GM12878 (cell line): ENCODE measurements around the gene HCN1. TPM values are rescaled to one million over a fixed set of nuclear protein-coding genes. Genes with fewer than 3 reads are reported as not detected.

Experiments used
- ATAC-seq: fragments of 200-7000 bp; cut with Tn5 transposase; 3 replicates; pipeline ENCODE4 v1.9.1; 2020; ENCODE audit warnings: mild to moderate bottlenecking, moderate library complexity
- BruUV-seq: library from RNA; stranded (reverse); fragments of 400-500 nt; replicated peaks from 2 replicates; lab custom pipeline; 2021; lab: Mats Ljungman, UMichigan
- CTCF ChIA-PET: fragments of 300-600 bp; sonication (Branson Sonifier 250); formaldehyde crosslinking; extraction: SDS; loops from one replicate; lab custom pipeline; 2021; ENCODE audit warnings: inconsistent platforms; lab: Yijun Ruan, JAX
- POLR2A ChIA-PET: fragments of 350-600 bp; formaldehyde crosslinking; extraction: SDS; loops from one replicate; lab custom pipeline; 2021; ENCODE audit warnings: inconsistent platforms; lab: Charles Lee
- RAD21 ChIA-PET: fragments of 300-600 bp; sonication (Branson Sonifier 250); formaldehyde crosslinking; loops from one replicate; lab custom pipeline; 2023; ENCODE audit warnings: antibody characterized with exemption; ENCODE audit not compliant: unreplicated experiment; lab: Charles Lee
- SMC1A ChIA-PET: fragments of 300-600 bp; sonication (Branson Sonifier 250); formaldehyde crosslinking; loops from one replicate; lab custom pipeline; 2023; ENCODE audit not compliant: unreplicated experiment, uncharacterized antibody; lab: Charles Lee
- DNase-seq: peaks from one replicate; pipeline ENCODE4 v3.0.0-alpha.2; 2011; ENCODE audit warnings: low read depth, low spot score
- FAIRE-seq: peaks from 3 replicates; lab custom pipeline; 2011; peaks lifted over from hg19 to GRCh38; lab: Jason Lieb, UNC
- H2AFZ ChIP-seq: 2 replicates; pipeline ENCODE4 v1.6.0; 2011; ENCODE audit warnings: low read depth, low read length, control low read depth; ENCODE audit not compliant: control insufficient read depth
- H3K27ac ChIP-seq: 2 replicates; pipeline ENCODE4 v1.5.1; 2011; ENCODE audit warnings: control low read depth; ENCODE audit not compliant: control insufficient read depth, insufficient read depth
- H3K27me3 ChIP-seq, 2 experiments: replicated peaks in 1 of 2; 2 replicates each; pipeline versions ENCODE4 v1.6.0 to v1.6.1; 2011; ENCODE audit warnings: low read length in 1 of 2; ENCODE audit not compliant: control insufficient read depth in 2 of 2, insufficient read depth in 2 of 2
- H3K36me3 ChIP-seq, 2 experiments: 2 replicates each; pipeline ENCODE4 v1.5.1; 2011; ENCODE audit warnings: low read length in 1 of 2; ENCODE audit not compliant: control insufficient read depth in 2 of 2, insufficient read depth in 2 of 2
- H3K4me1 ChIP-seq: 2 replicates; pipeline ENCODE4 v1.6.1; 2011; ENCODE audit warnings: mild to moderate bottlenecking, low read length, moderate library complexity, mixed read lengths; ENCODE audit not compliant: control insufficient read depth, insufficient read depth
- H3K4me2 ChIP-seq: 2 replicates; pipeline ENCODE4 v1.6.0; 2011; ENCODE audit warnings: control low read depth; ENCODE audit not compliant: control insufficient read depth, insufficient read depth
- H3K4me3 ChIP-seq: fragments of 200-600 bp; sonication (generic); 2 replicates; pipeline ENCODE4 v1.5.1; 2016
- H3K79me2 ChIP-seq: 2 replicates; pipeline ENCODE4 v1.6.0; 2011; ENCODE audit warnings: low read length; ENCODE audit not compliant: control insufficient read depth, insufficient read depth
- H3K9ac ChIP-seq: 2 replicates; pipeline ENCODE4 v1.8.0; 2011; ENCODE audit warnings: low read length, control low read depth, mixed read lengths; ENCODE audit not compliant: control insufficient read depth, insufficient read depth
- H3K9me3 ChIP-seq: replicated peaks from 3 replicates; pipeline ENCODE4 v1.5.1; 2011; ENCODE audit warnings: mild to moderate bottlenecking, low read length; ENCODE audit not compliant: control insufficient read depth, insufficient read depth
- H4K20me1 ChIP-seq: 2 replicates; pipeline ENCODE4 v1.6.0; 2011; ENCODE audit not compliant: control insufficient read depth, insufficient read depth
- HDAC2 ChIP-seq: fragments of 200-600 bp; sonication (generic); IDR thresholded peaks from 2 replicates; pipeline ENCODE4 v1.6.1; 2017
- JUNB ChIP-seq: IDR thresholded peaks from 2 replicates; pipeline ENCODE4 v1.6.1; 2016; ENCODE audit warnings: antibody characterized with exemption, mild to moderate bottlenecking
- NFYA ChIP-seq: IDR thresholded peaks from 2 replicates; pipeline ENCODE4 v1.6.1; 2011; ENCODE audit warnings: low read depth, mild to moderate bottlenecking, low read length, improper control_type of control experiment, borderline replicate concordance
- PAX5 ChIP-seq: IDR thresholded peaks from 2 replicates; pipeline ENCODE4 v1.6.1; 2011; ENCODE audit warnings: low read depth, low read length, borderline replicate concordance
- YY1 ChIP-seq: IDR thresholded peaks from 2 replicates; pipeline ENCODE4 v1.6.1; 2011; ENCODE audit warnings: low read depth, mild to moderate bottlenecking, low read length
- WGBS: methylation state at CpG from one replicate; pipeline ENCODE4 v1.1.6; 2016; ENCODE audit warnings: low lambda C conversion rate; ENCODE audit not compliant: insufficient replicate concordance, insufficient coverage; ENCODE audit errors: missing lambda C conversion rate; 5-methylcytosine and 5-hydroxymethylcytosine counted together
- in situ Hi-C: fragments of 300-500 bp; cut with MboI; formaldehyde crosslinking; loops from 9 replicates; pipeline ENCODE4 v1.14.3; 2018; ENCODE audit warnings: mixed read lengths
- intact Hi-C: fragments of 100-400 bp; cut with micrococcal nuclease; formaldehyde crosslinking; loops from one replicate; pipeline ENCODE4 v1.14.2; 2022; ENCODE audit not compliant: unreplicated experiment
- polyA plus RNA-seq, 11 experiments: library from polyadenylated mRNA; depleted of rRNA in 4 of 11; unstranded in 6 of 11; stranded (reverse) in 5 of 11; fragments of >200 nt; fragmentation: Nextera tagmentation in 4 of 11; fragmentation: Illumina TruSeq in 1 of 11; extraction: Ambion mirVana in 4 of 11; extraction: Trizol in 1 of 11; gene quantifications; 1 replicate in 1 of 11; 2 replicates in 10 of 11; pipeline versions ENCODE4 v1.2.1 to v1.2.3, GENCODE V29; 2011 to 2016; ENCODE audit warnings: inconsistent platforms in 2 of 11, missing spikeins in 2 of 11, low read depth in 1 of 11
- total RNA-seq, 4 experiments: library from RNA; depleted of rRNA in 3 of 4; stranded (reverse); fragments of >200 nt in 3 of 4; fragmentation: Illumina TruSeq in 1 of 4; extraction: Trizol in 1 of 4; gene quantifications; 2 replicates each; pipeline versions ENCODE4 v1.2.1 to v1.2.3, GENCODE V29; 2013 to 2021
- TF ChIP-seq, protein P1 (sequence below): fragments of 450-650 bp; IDR thresholded peaks from 2 replicates; pipeline ENCODE4 v1.6.1; 2016; ENCODE audit warnings: mild to moderate bottlenecking
- TF ChIP-seq, protein P2 (sequence below): fragments of 150-350 bp; IDR thresholded peaks from 2 replicates; pipeline ENCODE4 v1.6.1; 2016; ENCODE audit warnings: low read depth, low read length
- TF ChIP-seq, protein P3 (sequence below): IDR thresholded peaks from 2 replicates; pipeline ENCODE4 v1.6.1; 2012; ENCODE audit warnings: low read length, inconsistent platforms
- TF ChIP-seq, protein P4 (sequence below): fragments of 450-650 bp; IDR thresholded peaks from 2 replicates; pipeline ENCODE4 v1.6.1; 2017; ENCODE audit warnings: mild to moderate bottlenecking, low read depth, inconsistent platforms; ENCODE audit not compliant: poor library complexity, severe bottlenecking

HCN1 gene
- total and polyA plus RNA-seq, 10 of the 15 experiments (the other 5 are each of a cell fraction or from before 2014, with no cell fraction given) = not detected

DNA sequence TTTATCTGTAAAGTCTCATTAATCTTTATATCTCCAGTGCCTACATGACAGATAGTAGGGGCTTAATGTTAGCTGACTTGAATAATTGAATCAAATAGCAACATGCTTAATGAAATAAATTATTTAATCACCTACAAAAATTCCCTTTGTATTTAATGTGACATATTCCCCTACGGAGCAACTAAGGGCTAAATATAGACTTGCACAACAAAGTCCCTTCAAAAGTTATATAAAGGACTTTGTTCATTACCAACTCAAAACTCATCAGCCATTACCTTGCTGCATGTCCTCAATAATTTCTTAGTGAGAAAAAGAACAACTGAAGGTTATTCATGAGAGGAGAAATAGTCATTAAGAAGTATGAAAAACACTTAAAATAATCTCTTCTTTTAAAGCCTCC, 424.6 kb downstream of the HCN1 start:
- Histone ChIP-seq H3K79me2 (no peaks in the 10 kb centered on the region), H3K4me2 (no peak overlapping the region), H3K4me3 (no peak overlapping the region), H3K27ac (no peak overlapping the region), H3K9ac (no peak overlapping the region), H3K4me1 (no peaks in the 10 kb centered on the region), H2AFZ (no peak overlapping the region), H4K20me1 (no peaks in the 10 kb centered on the region), H3K27me3 (no peaks in the 10 kb centered on the region), H3K36me3 (no peaks in the 10 kb centered on the region), H3K9me3 (no peaks in the 10 kb centered on the region)
- 0% methylated on average over 1 of the region's 1 CpG for WGBS
- ChIA-PET POLR2A (no interaction called here), CTCF (no interaction called here), SMC1A (no interaction called here), RAD21 (no interaction called here)
- ATAC-seq (no peak), DNase-seq (no peak), FAIRE-seq (no peak)
- in situ Hi-C loops = no loop called here
- BruUV-seq = no TSS peak
- intact Hi-C loops = no loop called here
- TF ChIP-seq JUNB = no peak
- TF ChIP-seq, protein P1, sequence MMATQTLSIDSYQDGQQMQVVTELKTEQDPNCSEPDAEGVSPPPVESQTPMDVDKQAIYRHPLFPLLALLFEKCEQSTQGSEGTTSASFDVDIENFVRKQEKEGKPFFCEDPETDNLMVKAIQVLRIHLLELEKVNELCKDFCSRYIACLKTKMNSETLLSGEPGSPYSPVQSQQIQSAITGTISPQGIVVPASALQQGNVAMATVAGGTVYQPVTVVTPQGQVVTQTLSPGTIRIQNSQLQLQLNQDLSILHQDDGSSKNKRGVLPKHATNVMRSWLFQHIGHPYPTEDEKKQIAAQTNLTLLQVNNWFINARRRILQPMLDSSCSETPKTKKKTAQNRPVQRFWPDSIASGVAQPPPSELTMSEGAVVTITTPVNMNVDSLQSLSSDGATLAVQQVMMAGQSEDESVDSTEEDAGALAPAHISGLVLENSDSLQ = no peak

DNA sequence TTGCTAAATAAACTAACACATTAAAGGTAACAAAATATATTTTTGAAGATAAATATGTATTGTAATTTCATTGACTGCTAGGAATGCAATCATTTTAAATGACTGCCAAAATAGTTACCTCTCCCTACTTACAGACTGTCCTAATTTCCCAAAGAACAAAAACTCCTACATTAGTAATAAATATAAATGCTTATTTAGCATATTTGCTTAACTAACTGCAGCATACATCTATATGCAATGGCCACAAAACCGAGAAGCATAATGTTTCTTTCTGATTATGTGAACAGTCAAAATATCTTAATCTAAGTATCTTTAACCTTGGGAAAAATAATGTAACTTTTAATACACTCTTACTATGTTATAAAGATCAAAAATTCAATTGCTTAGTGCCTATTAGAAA, 431.7 kb downstream of the HCN1 start:
- Histone ChIP-seq H3K9ac (no peak overlapping the region), H3K4me1 (no peaks in the 10 kb centered on the region), H3K27me3 (no peaks in the 10 kb centered on the region), H3K9me3 (no peaks in the 10 kb centered on the region; the same call in 2 of the 3 replicates), H4K20me1 (no peaks in the 10 kb centered on the region), H3K4me3 (no peak overlapping the region), H3K4me2 (no peak overlapping the region)
- no peak for FAIRE-seq
- in situ Hi-C loops = no loop called here
- no peak for DNase-seq
- ChIA-PET RAD21 (no interaction called here), POLR2A (no interaction called here), CTCF (no interaction called here), SMC1A (interaction anchor here (0.6 kb wide), 1 partner anchor 15 kb away, joined by 3 read pairs; no protein-coding TSS in a partner anchor)
- WGBS = 0% methylated on average over 1 of the region's 1 CpG
- intact Hi-C loops = no loop called here
- no peak for TF ChIP-seq HDAC2
- TF ChIP-seq NFYA = no peak
- TF ChIP-seq, protein P2, sequence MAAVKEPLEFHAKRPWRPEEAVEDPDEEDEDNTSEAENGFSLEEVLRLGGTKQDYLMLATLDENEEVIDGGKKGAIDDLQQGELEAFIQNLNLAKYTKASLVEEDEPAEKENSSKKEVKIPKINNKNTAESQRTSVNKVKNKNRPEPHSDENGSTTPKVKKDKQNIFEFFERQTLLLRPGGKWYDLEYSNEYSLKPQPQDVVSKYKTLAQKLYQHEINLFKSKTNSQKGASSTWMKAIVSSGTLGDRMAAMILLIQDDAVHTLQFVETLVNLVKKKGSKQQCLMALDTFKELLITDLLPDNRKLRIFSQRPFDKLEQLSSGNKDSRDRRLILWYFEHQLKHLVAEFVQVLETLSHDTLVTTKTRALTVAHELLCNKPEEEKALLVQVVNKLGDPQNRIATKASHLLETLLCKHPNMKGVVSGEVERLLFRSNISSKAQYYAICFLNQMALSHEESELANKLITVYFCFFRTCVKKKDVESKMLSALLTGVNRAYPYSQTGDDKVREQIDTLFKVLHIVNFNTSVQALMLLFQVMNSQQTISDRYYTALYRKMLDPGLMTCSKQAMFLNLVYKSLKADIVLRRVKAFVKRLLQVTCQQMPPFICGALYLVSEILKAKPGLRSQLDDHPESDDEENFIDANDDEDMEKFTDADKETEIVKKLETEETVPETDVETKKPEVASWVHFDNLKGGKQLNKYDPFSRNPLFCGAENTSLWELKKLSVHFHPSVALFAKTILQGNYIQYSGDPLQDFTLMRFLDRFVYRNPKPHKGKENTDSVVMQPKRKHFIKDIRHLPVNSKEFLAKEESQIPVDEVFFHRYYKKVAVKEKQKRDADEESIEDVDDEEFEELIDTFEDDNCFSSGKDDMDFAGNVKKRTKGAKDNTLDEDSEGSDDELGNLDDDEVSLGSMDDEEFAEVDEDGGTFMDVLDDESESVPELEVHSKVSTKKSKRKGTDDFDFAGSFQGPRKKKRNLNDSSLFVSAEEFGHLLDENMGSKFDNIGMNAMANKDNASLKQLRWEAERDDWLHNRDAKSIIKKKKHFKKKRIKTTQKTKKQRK = no peak
- TF ChIP-seq, protein P3, sequence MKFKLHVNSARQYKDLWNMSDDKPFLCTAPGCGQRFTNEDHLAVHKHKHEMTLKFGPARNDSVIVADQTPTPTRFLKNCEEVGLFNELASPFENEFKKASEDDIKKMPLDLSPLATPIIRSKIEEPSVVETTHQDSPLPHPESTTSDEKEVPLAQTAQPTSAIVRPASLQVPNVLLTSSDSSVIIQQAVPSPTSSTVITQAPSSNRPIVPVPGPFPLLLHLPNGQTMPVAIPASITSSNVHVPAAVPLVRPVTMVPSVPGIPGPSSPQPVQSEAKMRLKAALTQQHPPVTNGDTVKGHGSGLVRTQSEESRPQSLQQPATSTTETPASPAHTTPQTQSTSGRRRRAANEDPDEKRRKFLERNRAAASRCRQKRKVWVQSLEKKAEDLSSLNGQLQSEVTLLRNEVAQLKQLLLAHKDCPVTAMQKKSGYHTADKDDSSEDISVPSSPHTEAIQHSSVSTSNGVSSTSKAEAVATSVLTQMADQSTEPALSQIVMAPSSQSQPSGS = no peak
- TF ChIP-seq, protein P4, sequence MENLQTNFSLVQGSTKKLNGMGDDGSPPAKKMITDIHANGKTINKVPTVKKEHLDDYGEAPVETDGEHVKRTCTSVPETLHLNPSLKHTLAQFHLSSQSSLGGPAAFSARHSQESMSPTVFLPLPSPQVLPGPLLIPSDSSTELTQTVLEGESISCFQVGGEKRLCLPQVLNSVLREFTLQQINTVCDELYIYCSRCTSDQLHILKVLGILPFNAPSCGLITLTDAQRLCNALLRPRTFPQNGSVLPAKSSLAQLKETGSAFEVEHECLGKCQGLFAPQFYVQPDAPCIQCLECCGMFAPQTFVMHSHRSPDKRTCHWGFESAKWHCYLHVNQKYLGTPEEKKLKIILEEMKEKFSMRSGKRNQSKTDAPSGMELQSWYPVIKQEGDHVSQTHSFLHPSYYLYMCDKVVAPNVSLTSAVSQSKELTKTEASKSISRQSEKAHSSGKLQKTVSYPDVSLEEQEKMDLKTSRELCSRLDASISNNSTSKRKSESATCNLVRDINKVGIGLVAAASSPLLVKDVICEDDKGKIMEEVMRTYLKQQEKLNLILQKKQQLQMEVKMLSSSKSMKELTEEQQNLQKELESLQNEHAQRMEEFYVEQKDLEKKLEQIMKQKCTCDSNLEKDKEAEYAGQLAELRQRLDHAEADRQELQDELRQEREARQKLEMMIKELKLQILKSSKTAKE = no peak
- TF ChIP-seq PAX5 = no peak
- no peak for TF ChIP-seq YY1
- TF ChIP-seq, all 136 proteins: peak for 0
- H3K27ac ChIP-seq = no peak overlapping the region
- no peaks in the 10 kb centered on the region for H3K79me2 ChIP-seq
- ATAC-seq = no peak
- H2AFZ ChIP-seq = no peak overlapping the region
- H3K36me3 ChIP-seq = no peaks in the 10 kb centered on the region
- no TSS peak for BruUV-seq
